ENCODE measurements around the gene SULT2B1. TPM values are rescaled to one million over a fixed set of nuclear protein-coding genes. Genes with fewer than 3 reads are reported as not detected.
A peak's percentile ranks its signal among the peaks of the same experiment; 100 is the strongest.

SULT2B1 gene
- polyA plus RNA-seq, 2 of the 4 experiments (the other 2 are of a cell fraction) = 22.2 to 34.3 TPM

DNA sequence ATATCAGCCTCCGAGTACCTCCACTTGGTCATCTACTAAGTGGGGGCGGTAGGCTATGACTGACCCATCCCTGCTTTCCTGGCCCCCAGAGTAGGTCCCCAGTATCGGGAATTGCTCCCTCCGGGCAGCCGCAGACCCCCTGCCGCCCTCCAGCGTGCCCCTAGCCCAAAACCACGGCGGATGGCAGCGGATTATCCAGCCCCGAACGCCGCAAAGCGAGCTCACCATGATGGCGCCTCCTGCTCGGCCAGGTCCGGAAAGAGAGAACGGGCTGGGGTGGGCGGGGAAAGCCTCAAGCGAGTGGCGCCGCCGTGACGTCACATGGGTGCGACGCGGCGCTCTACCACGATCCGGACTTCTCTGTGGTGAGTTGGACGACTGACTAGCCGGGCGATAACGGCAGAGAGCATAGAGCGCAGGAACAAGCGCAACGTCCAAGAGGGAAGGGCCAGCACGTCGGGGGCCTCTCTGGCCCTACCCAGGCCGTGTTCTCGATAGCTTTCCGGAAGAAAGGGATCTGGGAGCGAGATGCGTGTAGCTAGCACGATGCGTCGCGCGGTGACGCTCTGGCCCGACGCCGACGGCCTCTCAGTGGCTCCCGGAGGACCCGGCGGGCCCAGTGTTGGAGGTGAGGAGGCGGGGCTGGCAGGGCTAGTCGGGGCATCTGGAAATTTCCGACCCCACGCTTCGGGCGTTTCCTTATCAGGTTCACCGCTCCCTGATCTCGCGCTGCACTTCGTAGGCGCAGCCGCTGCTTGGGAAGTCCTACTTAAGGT, 67.1 kb downstream of the SULT2B1 start, which contains the start of the genes RPL18 and SPHK2:
RPL18 (minus strand) TSS at position 263 of the 776 bp plus-strand sequence; CDS start at position 228, 35 bp downstream.
SPHK2 (plus strand) TSS at position 591 of the 776 bp plus-strand sequence. CDS start 1,009 bp downstream, outside the sequence.
- Histone ChIP-seq H3K4me1 (peaks cover 50% of the 10 kb centered on the region), H3K27ac (peak within 1 kb of the TSS; percentile 89 to 90), H3K4me3 (peak within 1 kb of the TSS; percentile 68), H3K4me2 (peak within 1 kb of the TSS; percentile 92), H3K9me3 (no peaks in the 10 kb centered on the region)
- ATAC-seq (peak; percentile 79 to 89), DNase-seq (ENCODE audit: low read depth in 1 of 2, low spot score in 1 of 2) (peak; percentile 99 to 100), FAIRE-seq (peak; percentile 95)
- peak; percentile 30 for TF ChIP-seq GATA3 (IDR thresholded peaks at IDR 0.05; ENCODE audit: borderline replicate concordance)
- peak; percentile 98 for TF ChIP-seq POLR2A (IDR thresholded peaks at IDR 0.05; ENCODE audit: low read length)
- TF ChIP-seq FOSL2 (IDR thresholded peaks at IDR 0.05) = 0 out of 2 replicates have a peak, but pooled peaks have one; percentile 13
- TF ChIP-seq FOSL2 (CRISPR knock-in tag; IDR thresholded peaks at IDR 0.05) = peak; percentile 62
- peak; percentile 50; the same call in 1 of the 2 replicates for TF ChIP-seq RARB (CRISPR knock-in tag; IDR thresholded peaks at IDR 0.05)
- no peak for TF ChIP-seq HDAC2 (IDR thresholded peaks at IDR 0.05)
- TF ChIP-seq RCOR1 (IDR thresholded peaks at IDR 0.05; ENCODE audit: low read depth, low read length) = 0 out of 2 replicates have a peak, but pooled peaks have one; percentile 68
- peak; percentile 15; the same call in 1 of the 2 replicates for TF ChIP-seq PBX3 (IDR thresholded peaks at IDR 0.05)
- peak; percentile 76 for TF ChIP-seq RFX5 (IDR thresholded peaks at IDR 0.05)
- TF ChIP-seq JUN (IDR thresholded peaks at IDR 0.05) = peak; percentile 61 to 100
- TF ChIP-seq BCL3 (IDR thresholded peaks at IDR 0.05) = peak; percentile 98
- peak; percentile 28; the same call in 1 of the 2 replicates for TF ChIP-seq MAZ (IDR thresholded peaks at IDR 0.05; ENCODE audit: borderline replicate concordance, low read depth, low read length)
- peak; percentile 97 for TF ChIP-seq PHF8 (IDR thresholded peaks at IDR 0.05; ENCODE audit: borderline replicate concordance, low read depth)
- TF ChIP-seq MYC (IDR thresholded peaks at IDR 0.05; ENCODE audit: borderline replicate concordance, low read length) = peak; percentile 97
- TF ChIP-seq MAX (IDR thresholded peaks at IDR 0.05) = peak; percentile 98
- peak in 1 of 2 experiments; percentile 34; a peak in 2 of 5 replicates for TF ChIP-seq EP300 (IDR thresholded peaks at IDR 0.05)
- TF ChIP-seq KDM5A (IDR thresholded peaks at IDR 0.05) = 0 out of 2 replicates have a peak, but pooled peaks have one; percentile 30
- TF ChIP-seq, protein P1, sequence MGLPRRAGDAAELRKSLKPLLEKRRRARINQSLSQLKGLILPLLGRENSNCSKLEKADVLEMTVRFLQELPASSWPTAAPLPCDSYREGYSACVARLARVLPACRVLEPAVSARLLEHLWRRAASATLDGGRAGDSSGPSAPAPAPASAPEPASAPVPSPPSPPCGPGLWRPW (IDR thresholded peaks at IDR 0.05) = no peak
- peak; percentile 76; the same call in 1 of the 2 replicates for TF ChIP-seq TFCP2L1 (CRISPR knock-in tag; IDR thresholded peaks at IDR 0.05)
- no peak for TF ChIP-seq HOXA7 (CRISPR knock-in tag; IDR thresholded peaks at IDR 0.05)
- no peak for TF ChIP-seq MAFK (IDR thresholded peaks at IDR 0.05; ENCODE audit: partially characterized antibody)
- 1% methylated on average over 44 of the region's 69 CpGs for WGBS (ENCODE audit: missing lambda C conversion rate)
- ChIA-PET CTCF (interaction anchor here (0.6 to 5.4 kb wide), 6 partner anchors 9 to 508 kb away, joined by 3 to 55 read pairs (median 6); partner anchors contain the start of genes CA11 and SPACA4), POLR2A (interaction anchor here (0.5 to 3.6 kb wide), 35 partner anchors 9 to 1229 kb away, joined by 3 to 70 read pairs (median 5); partner anchors contain the start of genes CA11, DBP, IZUMO1 and KDELR1)

- CTCF ChIA-PET = interaction anchor here (0.6 to 5.4 kb wide), 7 partner anchors 8 to 349 kb away, joined by 3 to 55 read pairs (median 3); partner anchors contain the start of genes CA11 and SPACA4
- TF ChIP-seq SREBF2 (IDR thresholded peaks at IDR 0.05) = no peak
- TF ChIP-seq FOSL2 (IDR thresholded peaks at IDR 0.05) = no peak
- no peak; the same call in 1 of the 2 replicates for TF ChIP-seq FOSL2 (CRISPR knock-in tag; IDR thresholded peaks at IDR 0.05)
- TF ChIP-seq HEYL (CRISPR knock-in tag; IDR thresholded peaks at IDR 0.05) = no peak
- TF ChIP-seq ZNF302 (CRISPR knock-in tag; IDR thresholded peaks at IDR 0.05) = no peak
- TF ChIP-seq, protein P2, sequence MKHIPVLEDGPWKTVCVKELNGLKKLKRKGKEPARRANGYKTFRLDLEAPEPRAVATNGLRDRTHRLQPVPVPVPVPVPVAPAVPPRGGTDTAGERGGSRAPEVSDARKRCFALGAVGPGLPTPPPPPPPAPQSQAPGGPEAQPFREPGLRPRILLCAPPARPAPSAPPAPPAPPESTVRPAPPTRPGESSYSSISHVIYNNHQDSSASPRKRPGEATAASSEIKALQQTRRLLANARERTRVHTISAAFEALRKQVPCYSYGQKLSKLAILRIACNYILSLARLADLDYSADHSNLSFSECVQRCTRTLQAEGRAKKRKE (CRISPR knock-in tag; IDR thresholded peaks at IDR 0.05; ENCODE audit: low read depth) = peak; percentile 68; the same call in 1 of the 2 replicates
- peak; percentile 98 for TF ChIP-seq KDM1A (IDR thresholded peaks at IDR 0.05; ENCODE audit: low read depth)
- peak; percentile 71; the same call in 1 of the 2 replicates for TF ChIP-seq PHF8 (IDR thresholded peaks at IDR 0.05; ENCODE audit: borderline replicate concordance, low read depth)
- no peak for TF ChIP-seq CEBPB (IDR thresholded peaks at IDR 0.05)
- TF ChIP-seq HOXB5 (CRISPR knock-in tag; IDR thresholded peaks at IDR 0.05) = no peak
- TF ChIP-seq MAFK (IDR thresholded peaks at IDR 0.05; ENCODE audit: partially characterized antibody) = peak; percentile 75
- 0 out of 2 replicates have a peak, but pooled peaks have one; percentile 23 for TF ChIP-seq HOXB13 (CRISPR knock-in tag; IDR thresholded peaks at IDR 0.05; ENCODE audit: low read depth)
- no peak for TF ChIP-seq EP300 (IDR thresholded peaks at IDR 0.05)
- TF ChIP-seq FOSB (CRISPR knock-in tag; IDR thresholded peaks at IDR 0.05) = peak; percentile 22; the same call in 1 of the 2 replicates
- 0 out of 2 replicates have a peak, but pooled peaks have one; percentile 14 for TF ChIP-seq KDM5A (IDR thresholded peaks at IDR 0.05)
- peak; percentile 97 for TF ChIP-seq HDAC2 (IDR thresholded peaks at IDR 0.05)
- TF ChIP-seq RARB (CRISPR knock-in tag; IDR thresholded peaks at IDR 0.05) = peak; percentile 20; the same call in 1 of the 2 replicates
Measured at GRCh38 chr19:48619692-48620585, 68.0 kb downstream of the SULT2B1 start.

More at GRCh38 chr19:48619692-48620585, 68.0 kb downstream of the SULT2B1 start:
- Histone ChIP-seq H3K4me2 (peak overlapping the region; percentile 78), H3K4me1 (peaks cover 48% of the 10 kb centered on the region), H3K9me3 (no peaks in the 10 kb centered on the region), H3K27ac (peak overlapping the region; percentile 89 to 90), H3K4me3 (peak overlapping the region; percentile 68)
- WGBS (ENCODE audit: missing lambda C conversion rate) = 36% methylated on average over 6 of the region's 6 CpGs
- DNase-seq (ENCODE audit: low read depth in 1 of 2, low spot score in 1 of 2) (no peak), ATAC-seq (peak in 1 of 2 experiments; percentile 2; a peak in 2 of 6 replicates), FAIRE-seq (no peak)
- POLR2A ChIA-PET = interaction anchor here (0.6 to 3.6 kb wide), 30 partner anchors 8 to 357 kb away, joined by 3 to 70 read pairs (median 6); partner anchors contain the start of genes CA11, DBP, IZUMO1 and KDELR1

Data from A549 (cell line).